Fibroblast of skin of left biceps (primary cell): Measurements from ENCODE around the gene MT1B.

Experiments
- DNase-seq, 2 experiments: peaks; one replicate each; pipeline ENCODE4 v3.0.0-alpha.2; 2013; ENCODE audit warnings: low read depth in 2 of 2

The MT1B gene

DNA sequence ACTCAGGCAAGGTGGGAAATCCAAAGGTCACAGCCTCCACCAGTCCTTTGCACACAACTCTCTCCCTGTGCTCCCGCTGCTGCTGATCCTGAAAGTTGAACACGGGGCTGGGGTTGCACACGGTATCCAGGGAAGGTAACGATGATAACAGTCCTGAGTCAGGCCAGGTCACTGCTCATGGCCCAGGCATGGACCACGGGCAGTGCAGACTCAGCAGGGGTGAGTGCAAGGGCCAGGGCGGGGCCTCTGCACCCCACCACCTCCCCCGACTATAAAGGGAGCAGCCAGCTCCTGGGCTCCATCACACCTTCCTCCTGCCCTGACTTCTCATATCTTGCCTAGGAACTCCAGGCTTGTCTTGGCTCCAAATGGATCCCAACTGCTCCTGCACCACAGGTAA, at the start of gene MT1B:
Gene MT1B, plus strand, starts transcription at position 301 of the 400 bp plus-strand sequence. Its CDS starts 68 bp downstream, at position 369.
- no peak for DNase-seq

DNA sequence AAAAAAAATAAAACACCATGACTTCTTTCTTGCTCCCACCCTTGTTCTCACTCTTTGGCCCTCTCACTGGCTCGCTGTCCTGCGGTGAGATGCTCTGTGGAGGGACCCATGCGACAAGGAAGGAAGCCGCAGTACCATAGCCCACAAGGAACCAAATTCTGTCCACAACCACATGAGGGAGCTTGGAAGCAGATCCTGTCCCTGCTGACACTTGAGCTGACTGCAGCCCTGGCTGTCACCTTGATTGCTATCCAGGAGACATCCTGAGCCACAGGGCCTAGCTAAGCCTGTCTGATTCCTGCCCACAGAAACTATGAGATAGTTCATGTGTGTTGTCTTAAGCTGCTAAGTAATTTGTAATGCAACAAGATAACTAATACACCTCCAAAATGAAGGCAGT, 48.1 kb upstream of the MT1B start:
- DNase-seq: no peak

DNA sequence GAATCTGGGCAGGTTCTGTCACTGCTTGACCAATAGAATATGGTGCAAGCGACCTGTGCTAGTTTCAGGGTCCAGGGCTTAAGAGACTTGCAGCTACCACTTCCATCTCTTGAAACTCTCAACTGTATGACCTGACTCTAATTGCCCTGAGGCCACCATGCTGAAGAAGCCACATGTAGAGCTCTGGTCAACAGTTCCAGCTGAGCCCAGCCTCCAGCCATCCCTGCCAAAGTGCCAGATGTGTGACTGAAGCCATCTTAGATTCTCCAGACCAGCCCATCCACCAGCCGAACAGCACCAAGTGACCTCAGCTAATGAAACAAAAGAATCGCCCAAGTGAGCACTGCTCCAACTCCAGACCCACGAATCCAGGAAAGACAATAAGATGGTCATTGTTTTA, 46.7 kb upstream of the MT1B start:
- DNase-seq: no peak

DNA sequence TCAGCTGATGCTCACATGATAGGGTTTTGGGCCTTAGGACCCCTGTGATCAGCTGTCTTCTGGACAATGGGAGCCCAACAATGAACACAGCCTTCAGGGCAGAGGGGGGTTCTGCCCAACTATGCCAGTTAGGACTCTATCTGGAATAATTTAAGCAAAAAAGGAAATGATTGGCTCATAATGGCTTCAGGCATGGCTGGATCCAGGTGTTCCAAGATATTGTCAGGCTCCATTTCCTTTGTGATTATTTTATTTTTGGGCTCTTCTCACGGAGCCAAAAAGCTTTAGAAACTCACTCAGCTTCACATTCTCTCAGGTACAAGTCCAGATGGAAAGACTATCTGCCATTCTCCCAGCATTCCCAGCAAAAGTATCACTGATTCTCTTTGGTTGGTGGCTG, 46.2 kb upstream of the MT1B start:
- DNase-seq: no peak

DNA sequence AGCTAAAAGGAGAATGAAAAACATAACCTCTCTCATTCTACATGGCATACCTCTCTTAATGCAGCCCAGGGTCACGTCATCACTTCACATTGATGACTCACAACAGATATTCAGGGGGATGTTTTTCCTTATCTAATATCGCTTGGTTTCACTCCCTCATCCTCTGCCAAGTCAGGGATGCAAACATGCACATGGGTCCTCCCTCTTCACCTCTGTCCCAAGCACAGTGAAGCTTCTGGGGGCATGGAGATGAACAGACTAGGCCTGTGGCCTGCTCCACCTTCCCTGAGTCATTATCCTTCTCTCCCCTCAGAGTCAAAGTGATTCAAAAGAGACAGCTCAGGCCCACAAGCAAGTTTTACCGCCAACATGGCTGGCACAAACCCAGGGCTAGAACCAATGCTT, 45.6 kb upstream of the MT1B start:
- DNase-seq: no peak

DNA sequence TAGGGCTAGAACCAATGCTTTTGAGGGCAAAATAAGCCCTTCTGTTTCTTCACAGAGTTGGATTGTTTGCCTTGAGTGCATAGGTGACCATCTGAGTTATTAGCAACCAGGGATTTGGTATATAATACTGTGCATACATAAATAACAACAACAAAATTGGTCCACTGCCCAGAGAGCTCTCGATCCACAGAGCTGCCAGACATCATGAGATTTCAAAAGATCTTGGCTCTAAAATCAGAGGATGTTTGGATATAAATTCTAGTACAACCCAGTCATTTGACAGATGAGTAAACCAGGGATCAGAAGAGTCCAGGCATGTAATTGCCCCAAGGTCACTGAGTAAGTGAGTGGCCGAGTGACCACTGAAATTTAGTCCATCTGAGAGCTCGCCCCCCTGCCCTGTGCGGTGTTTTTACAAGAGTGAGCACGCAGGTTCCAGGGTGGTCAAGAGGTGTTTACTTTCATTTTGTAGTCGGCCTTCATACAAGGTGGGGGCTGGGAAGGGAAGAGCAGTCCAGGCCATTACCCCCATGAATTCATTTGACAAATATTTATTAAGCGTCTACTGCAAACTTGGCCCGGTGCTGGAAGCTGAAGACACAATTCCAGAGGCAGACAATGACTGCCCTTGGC, 45.1 kb upstream of the MT1B start:
- DNase-seq: no peak

DNA sequence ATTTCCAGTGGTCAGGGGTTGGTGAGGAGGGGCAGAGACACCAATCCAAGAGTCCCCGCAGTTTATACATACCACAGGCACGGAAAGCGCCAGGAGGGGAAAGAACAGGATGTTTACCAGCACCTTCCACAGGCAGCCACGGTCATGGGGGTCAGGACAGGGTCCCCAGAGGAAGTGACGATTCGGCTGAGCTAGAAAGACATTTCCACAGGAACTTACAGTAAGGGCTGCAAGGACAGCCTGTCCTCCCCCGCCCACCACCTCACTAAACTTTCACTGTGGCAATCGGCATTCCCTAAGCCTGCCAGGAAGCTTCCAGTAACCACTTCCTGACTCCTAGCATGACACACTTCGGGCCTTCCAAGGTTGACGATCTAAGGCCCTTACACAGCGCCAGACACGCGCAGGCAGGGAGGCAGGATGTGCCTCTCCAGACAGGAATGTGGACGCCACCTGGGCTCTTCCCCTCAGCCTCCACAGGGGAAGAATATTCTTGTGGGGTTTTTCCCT, 44.5 kb upstream of the MT1B start:
- DNase-seq: peak; percentile 91 to 92

DNA sequence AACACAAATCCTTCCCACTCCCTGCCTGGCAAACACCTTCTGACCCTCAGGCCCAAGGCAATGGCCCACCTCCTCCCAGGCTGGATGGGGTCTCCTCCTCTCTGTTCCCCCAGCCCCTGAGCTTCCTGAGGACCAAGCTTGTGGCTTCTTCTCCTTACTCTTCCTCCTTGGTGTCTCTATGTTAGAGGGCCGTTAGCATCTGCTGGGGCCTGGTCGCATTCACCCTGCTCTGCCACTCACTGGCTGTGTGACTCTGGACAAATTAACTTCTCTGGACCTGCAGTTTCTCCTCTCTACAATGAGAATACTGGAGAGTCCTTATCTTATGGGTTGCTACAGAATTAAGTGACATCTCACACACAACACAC, 44.0 kb upstream of the MT1B start:
- no peak for DNase-seq

DNA sequence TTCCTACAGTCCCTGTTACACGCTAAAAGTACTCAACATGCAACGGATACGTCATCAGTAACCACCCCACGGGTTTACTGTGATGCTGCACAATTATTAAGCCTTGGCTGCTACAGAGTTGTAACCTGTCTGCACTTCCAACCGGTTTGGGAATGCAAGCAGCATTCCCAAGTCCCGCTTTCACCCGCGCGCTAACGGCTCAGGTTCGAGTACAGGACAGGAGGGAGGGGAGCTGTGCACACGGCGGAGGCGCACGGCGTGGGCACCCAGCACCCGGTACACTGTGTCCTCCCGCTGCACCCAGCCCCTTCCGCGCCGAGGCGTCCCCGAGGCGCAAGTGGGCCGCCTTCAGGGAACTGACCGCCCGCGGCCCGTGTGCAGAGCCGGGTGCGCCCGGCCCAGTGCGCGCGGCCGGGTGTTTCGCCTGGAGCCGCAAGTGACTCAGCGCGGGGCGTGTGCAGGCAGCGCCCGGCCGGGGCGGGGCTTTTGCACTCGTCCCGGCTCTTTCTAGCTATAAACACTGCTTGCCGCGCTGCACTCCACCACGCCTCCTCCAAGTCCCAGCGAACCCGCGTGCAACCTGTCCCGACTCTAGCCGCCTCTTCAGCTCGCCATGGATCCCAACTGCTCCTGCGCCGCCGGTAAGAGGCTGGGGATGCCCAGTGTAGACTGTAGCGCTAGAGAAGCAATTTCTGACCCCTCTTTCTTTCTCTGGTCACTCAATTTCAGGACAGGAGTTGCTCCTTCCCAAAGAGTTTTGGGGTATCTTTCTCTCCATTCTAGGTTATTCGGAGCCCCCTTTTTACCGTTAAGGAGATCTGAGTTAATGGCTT, 43.4 kb upstream of the MT1B start, which contains the start of gene MT2A:
Gene MT2A, plus strand, starts transcription at position 542 of the 833 bp plus-strand sequence. Its CDS starts 72 bp downstream, at position 614.
- peak; percentile 82 to 86 for DNase-seq

DNA sequence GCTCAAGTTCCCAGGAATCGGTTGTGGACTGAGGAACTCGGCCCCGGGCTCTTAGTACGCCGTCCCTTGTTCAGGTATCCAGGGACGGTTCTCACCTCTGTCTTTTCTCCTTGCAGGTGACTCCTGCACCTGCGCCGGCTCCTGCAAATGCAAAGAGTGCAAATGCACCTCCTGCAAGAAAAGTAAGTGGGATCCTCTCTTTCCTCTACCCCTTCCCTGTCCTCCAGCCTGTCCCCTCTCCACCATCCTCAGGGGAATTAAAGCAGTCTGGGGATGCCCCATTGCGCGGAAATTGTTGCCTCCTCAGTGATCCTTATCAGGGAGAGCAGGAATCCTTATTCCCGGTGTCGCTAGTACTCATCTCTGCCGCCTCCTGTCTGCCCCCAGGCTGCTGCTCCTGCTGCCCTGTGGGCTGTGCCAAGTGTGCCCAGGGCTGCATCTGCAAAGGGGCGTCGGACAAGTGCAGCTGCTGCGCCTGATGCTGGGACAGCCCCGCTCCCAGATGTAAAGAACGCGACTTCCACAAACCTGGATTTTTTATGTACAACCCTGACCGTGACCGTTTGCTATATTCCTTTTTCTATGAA, 42.7 kb upstream of the MT1B start:
- no peak for DNase-seq

DNA sequence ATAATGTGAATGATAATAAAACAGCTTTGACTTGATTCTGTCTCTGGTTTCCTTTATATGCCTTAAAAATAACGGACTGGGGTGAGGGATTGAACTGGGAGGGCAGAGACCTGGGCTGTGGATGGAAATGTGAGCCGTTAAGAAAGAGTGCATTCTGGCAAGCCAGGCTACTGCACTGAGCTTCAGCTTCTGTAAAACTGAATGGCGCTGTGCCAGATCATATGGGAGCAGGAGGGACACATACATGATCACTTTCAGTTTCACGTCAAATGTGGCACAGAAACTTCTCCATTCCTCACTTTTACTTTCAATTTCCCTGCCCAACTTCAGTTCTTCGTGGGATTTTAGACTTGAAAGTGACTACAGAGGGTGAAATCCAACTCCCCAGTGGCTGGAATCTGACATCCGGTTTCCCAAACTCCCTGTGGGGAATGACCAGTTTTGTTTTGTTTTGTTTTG, 42.2 kb upstream of the MT1B start:
- peak in 1 of 2 experiments; percentile 39 for DNase-seq

DNA sequence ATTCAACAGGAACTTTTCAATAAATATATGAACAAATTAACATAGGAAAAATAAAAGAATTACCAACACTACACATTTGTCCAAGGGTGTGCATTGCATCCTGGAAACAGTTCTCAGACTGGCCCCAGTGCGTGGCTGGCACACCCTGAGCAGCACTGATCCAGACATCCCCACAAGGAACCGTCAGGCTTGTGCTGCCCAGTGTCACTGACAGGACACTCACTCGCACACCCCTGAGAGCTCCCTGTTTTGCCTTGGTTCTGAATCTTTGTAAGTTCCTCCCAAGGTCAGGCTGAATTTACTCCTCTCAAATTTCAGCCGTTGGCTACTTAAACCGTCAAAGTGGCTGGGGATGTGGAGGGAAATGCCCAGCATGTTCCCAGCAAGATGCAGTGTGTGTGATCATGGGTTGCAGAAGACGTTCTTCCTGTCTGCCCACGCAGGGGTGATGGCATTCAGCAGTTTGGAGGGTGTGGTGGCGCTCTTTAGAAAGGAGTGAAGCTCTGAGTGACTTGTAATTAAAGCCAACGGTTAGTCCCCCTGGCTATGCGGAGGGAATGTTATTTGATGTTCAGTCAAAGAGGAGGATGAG, 41.6 kb upstream of the MT1B start:
- DNase-seq: no peak

DNA sequence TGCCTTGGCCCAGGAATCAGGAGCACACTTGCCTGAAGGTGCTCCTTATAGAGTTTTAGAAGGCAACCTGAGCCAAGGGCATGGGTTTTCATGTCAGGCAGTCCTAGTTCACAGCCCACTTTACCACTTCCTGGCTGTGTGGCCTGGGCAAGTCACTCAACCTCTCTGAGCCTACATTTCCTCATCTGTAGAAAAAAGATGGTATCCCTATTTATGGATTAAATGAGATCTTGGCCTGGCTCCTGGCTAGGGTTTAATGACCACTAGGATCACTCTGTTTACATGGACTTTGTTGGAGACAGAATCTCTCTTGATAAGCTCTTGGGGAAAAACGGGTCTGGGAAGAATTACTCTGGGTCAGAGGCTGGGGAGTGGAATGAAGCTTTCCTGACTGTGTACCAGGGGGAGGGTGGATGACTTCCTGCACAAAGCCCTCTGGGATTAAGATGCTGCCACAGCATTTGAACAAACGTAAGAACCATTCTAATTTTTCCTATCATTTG, 41.0 kb upstream of the MT1B start:
- no peak for DNase-seq

DNA sequence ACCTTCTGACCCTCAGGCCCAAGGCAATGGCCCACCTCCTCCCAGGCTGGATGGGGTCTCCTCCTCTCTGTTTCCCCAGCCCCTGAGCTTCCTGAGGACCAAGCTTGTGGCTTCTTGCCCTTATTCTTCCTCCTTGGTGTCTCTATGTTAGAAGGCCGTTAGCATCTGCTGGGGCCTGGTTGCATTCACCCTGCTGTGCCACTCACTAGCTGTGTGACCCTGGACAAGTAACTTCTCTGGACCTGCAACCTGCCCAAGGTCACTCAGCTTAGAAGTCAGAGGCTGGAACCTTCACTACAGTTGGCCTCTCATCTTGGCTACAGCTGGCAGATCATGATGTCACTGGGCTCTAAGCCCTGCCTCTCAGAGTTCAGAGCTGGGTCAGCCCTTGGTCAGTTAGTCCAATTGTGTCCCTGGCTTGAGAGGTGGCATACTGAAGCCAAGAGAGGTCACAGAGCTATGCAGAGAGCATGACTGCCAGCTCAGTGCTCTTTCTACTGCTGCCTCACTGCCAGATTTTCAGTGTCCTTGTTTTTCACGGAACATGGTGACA, 40.3 kb upstream of the MT1B start:
- DNase-seq: no peak

DNA sequence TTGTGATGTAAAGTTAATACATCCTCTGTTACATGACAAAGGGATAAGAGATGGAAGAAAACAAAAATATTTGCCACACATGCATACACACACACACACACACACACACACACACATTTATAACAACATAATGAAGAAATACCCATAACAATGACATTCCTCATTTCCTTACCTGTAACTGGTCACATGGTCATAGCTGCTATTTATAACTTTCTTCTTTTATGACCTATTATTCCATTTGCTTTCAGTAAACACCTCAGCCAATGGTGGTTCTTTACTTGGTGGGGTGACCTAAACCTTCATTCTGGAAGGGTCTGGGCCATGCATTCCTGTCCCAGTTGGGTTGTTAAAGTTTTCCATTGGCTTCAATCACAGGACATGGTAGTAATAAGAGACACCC, 38.0 kb upstream of the MT1B start:
- no peak for DNase-seq

DNA sequence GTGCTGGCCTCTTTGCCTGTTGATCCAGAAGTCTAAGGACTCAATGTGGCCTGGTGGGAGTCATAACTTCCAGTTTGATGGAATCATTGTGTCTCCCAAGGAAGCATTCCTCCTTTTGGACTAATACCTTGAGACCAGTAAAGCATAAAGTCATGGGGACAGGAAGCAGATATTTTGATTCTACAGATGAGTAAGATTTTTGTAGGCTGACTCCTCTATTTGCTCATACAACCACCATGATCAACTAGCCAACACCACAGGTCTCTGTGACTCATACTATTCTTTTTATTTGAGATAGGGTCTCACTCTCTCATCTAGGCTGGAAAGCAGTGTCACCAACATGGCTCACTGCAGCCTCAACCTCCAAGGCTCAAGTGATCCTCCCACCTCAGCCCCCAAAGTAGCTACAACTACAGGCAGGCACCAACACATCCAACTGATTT, 37.1 kb upstream of the MT1B start:
- DNase-seq: no peak

DNA sequence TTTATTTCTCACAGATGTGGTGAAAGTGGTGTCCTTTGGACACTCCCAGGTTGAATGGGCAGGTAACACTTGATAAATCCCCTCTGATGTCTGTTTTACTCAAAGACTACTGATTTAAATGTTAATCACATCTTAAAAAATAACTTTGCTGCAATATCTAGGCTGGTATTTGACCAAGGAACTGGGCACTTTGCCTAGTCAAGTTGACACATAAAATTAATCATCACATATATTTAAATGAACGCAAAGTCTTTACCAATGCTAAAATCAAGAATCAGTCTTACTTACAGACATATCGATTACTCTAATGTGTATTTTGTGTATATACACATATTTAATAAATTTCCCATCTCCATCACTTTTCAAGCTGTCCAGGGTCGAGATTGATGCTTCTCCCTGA, 36.3 kb upstream of the MT1B start:
- no peak for DNase-seq

DNA sequence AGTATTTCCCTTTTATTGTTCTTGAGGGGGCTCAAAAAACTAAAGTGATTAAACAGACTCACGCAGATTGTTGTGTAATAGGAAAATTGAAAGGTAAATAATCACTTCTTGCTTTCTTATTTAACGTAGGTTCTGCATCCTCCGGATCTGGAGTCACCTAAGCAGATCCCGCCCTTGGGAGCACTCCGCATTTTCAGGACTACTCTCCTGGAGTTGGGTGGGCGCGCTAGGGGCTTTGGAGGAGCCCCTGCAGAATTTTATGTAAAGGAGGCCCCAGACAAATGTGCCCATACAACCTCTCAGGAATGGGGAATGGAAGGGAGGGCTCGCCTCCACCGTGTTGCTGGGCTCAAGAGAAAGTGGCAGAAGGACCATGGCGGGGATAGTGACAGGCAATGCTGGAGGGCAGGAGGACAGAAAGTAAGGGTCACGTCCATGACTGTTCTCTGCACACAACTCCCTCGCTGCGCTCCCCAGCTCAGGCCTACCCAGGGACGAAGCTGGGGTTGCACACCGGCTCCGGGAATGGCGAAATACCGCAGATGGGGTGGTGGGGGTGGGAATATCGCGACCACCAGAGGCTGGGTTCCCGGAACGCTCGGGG, 35.0 kb upstream of the MT1B start:
- DNase-seq: no peak

DNA sequence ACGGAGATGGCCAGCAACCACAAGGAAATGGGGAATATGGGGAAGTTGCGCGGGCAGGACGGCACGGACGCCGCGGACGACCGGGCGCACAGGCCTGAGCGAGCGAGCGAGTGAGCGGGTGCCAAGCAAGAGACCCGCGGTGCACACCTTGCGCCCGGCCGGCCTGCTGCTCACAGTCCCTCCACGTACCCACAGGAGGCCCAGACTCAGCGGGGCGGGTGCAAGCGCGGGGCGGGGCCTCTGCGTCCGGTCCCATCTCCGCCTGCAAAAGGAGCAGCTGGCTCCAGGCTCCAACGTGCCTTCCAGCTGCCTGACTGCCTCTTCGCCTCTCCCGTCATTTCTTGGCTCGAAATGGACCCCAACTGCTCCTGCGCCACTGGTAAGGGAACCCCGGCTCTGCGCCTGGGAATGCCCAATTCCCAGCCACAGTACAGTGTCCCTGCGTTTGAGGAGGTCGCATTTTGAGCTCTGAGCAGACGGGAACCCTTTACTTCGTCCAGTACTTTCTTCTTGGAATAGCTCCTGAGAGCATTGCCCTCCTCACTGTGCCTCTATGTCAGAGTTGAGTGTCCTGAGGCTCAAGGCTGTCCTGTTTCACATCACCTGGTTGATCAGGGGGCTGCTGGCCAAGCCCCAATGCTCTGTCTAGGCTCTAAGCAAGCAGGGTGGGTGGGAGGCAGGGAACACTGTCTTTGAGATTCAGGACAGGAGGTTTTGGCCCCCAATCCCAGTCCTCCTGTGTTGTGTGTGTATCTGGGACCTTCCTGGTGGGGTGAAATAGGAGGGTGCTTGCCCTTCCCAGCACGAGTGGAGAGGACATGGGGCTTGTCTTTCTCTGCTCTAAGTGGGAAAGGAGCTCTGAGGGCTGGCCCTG, 34.2 kb upstream of the MT1B start:
- no peak for DNase-seq

DNA sequence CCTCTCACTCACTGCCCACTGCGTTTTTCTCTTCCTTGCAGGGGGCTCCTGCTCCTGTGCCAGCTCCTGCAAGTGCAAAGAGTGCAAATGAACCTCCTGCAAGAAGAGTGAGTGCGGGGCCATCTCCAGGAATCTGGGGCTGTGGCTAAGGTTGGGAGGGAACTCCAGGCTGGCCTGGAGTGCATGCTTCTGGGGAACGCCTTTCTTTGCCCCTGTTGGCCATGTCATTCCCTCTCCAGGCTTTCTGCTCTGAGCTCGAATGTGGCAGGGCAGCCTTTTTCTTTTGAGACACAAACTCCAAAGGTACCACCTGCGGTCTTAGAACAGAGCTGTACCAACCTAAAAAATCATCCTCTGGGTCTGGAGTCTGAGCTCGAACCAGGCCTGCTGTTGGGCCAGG, 33.5 kb upstream of the MT1B start:
- DNase-seq: no peak
